Hepatocyte (in vitro differentiated cells): ENCODE measurements around the gene JAG2. TPM values are rescaled to one million over a fixed set of nuclear protein-coding genes. Genes with fewer than 3 reads are reported as not detected.

Experiments
- DNase-seq: peaks from one replicate; pipeline ENCODE4 v3.0.0-alpha.2; 2016; ENCODE audit warnings: low spot score
- H2AFZ ChIP-seq: fragments of 200-600 bp; sonication (generic); 2 replicates; pipeline ENCODE4 v1.6.0; 2016; ENCODE audit warnings: antibody characterized with exemption, mild to moderate bottlenecking
- H3K27ac ChIP-seq: fragments of 200-600 bp; sonication (generic); 2 replicates; pipeline ENCODE4 v1.5.1; 2016; ENCODE audit warnings: mild to moderate bottlenecking
- H3K27me3 ChIP-seq: fragments of 200-600 bp; sonication (generic); 2 replicates; pipeline ENCODE4 v1.6.1; 2016
- H3K36me3 ChIP-seq: fragments of 200-600 bp; sonication (generic); replicated peaks from 2 replicates; pipeline ENCODE4 v1.5.1; 2016; ENCODE audit warnings: low read depth; ENCODE audit not compliant: insufficient read depth
- H3K4me1 ChIP-seq: fragments of 200-600 bp; sonication (generic); 2 replicates; pipeline ENCODE4 v1.5.1; 2016; ENCODE audit warnings: mild to moderate bottlenecking, moderate library complexity; ENCODE audit not compliant: insufficient read depth
- H3K4me2 ChIP-seq: fragments of 200-600 bp; sonication (generic); 2 replicates; pipeline ENCODE4 v1.6.0; 2016
- H3K4me3 ChIP-seq: fragments of 200-600 bp; sonication (generic); 2 replicates; pipeline ENCODE4 v1.5.1; 2016; ENCODE audit warnings: mild to moderate bottlenecking
- H3K79me2 ChIP-seq: fragments of 200-600 bp; sonication (generic); 2 replicates; pipeline ENCODE4 v1.6.0; 2017; ENCODE audit warnings: mild to moderate bottlenecking
- H3K9me2 ChIP-seq: fragments of 200-600 bp; sonication (generic); replicated peaks from 2 replicates; pipeline ENCODE4 v1.6.0; 2017; ENCODE audit warnings: mild to moderate bottlenecking; ENCODE audit not compliant: insufficient read depth
- H3K9me3 ChIP-seq: fragments of 200-600 bp; sonication (generic); 2 replicates; pipeline ENCODE4 v1.5.1; 2016; ENCODE audit warnings: low read depth, mild to moderate bottlenecking
- H4K20me1 ChIP-seq: fragments of 200-600 bp; sonication (generic); 2 replicates; pipeline ENCODE4 v1.6.0; 2016; ENCODE audit warnings: mild to moderate bottlenecking; ENCODE audit not compliant: insufficient read depth, poor library complexity, severe bottlenecking
- CTCF ChIP-seq: fragments of 200-600 bp; sonication (generic); IDR thresholded peaks from 2 replicates; pipeline ENCODE4 v1.5.1; 2016; ENCODE audit warnings: antibody characterized with exemption, mild to moderate bottlenecking; ENCODE audit not compliant: poor library complexity
- EZH2 ChIP-seq: fragments of 200-600 bp; sonication (generic); IDR thresholded peaks from 2 replicates; pipeline ENCODE4 v1.6.1; 2016; ENCODE audit warnings: antibody characterized with exemption, mild to moderate bottlenecking, borderline replicate concordance
- EZH2phosphoT487 ChIP-seq: fragments of 200-600 bp; sonication (generic); IDR thresholded peaks from one replicate; pipeline ENCODE4 v1.6.1; 2018; ENCODE audit warnings: antibody characterized with exemption, mild to moderate bottlenecking, low read depth, moderate library complexity; ENCODE audit not compliant: unreplicated experiment, severe bottlenecking
- WGBS: methylation state at CpG from one replicate; pipeline ENCODE4 v1.1.6; 2016; ENCODE audit warnings: low lambda C conversion rate; ENCODE audit errors: missing lambda C conversion rate; 5-methylcytosine and 5-hydroxymethylcytosine counted together
- polyA plus RNA-seq: library from polyadenylated mRNA; unstranded; fragments of >200 nt; fragmentation: Nextera tagmentation; extraction: Ambion mirVana; gene quantifications from 2 replicates; pipeline ENCODE4 v1.2.1, GENCODE V29; 2016
- total RNA-seq: library from RNA; depleted of rRNA; stranded (reverse); fragments of >200 nt; gene quantifications from 2 replicates; pipeline ENCODE4 v1.2.3, GENCODE V29; 2014

JAG2 gene
- total and polyA plus RNA-seq, 2 experiments from 2014 or later: 4.1 to 6.1 TPM

GRCh38 chr14:105177082-105177481, 8.5 kb upstream of the JAG2 start:
- no peak overlapping the region for H3K27ac ChIP-seq
- 82% methylated on average over 11 of the region's 11 CpGs for WGBS

GRCh38 chr14:105176513-105176912, 7.9 kb upstream of the JAG2 start:
- DNase-seq: no peak
- Histone ChIP-seq H3K79me2 (peaks cover 11% of the 10 kb centered on the region), H3K4me2 (no peak overlapping the region), H2AFZ (no peak overlapping the region), H3K4me1 (peaks cover 8% of the 10 kb centered on the region), H3K36me3 (no peaks in the 10 kb centered on the region), H3K27ac (no peak overlapping the region), H3K4me3 (no peak overlapping the region), H3K27me3 (no peaks in the 10 kb centered on the region), H3K9me3 (no peaks in the 10 kb centered on the region), H4K20me1 (peaks cover 5% of the 10 kb centered on the region), H3K9me2 (no peaks in the 10 kb centered on the region)
- no peak for TF ChIP-seq EZH2
- TF ChIP-seq EZH2phosphoT487: no peak
- TF ChIP-seq CTCF: no peak
- 88% methylated on average over 15 of the region's 15 CpGs for WGBS

More at GRCh38 chr14:105177082-105177481, 8.5 kb upstream of the JAG2 start:
- Histone ChIP-seq H2AFZ (no peak overlapping the region), H3K4me1 (peaks cover 8% of the 10 kb centered on the region), H3K9me2 (no peaks in the 10 kb centered on the region), H3K27me3 (no peaks in the 10 kb centered on the region), H3K79me2 (peaks cover 11% of the 10 kb centered on the region), H3K4me2 (no peak overlapping the region), H3K9me3 (no peaks in the 10 kb centered on the region), H3K36me3 (no peaks in the 10 kb centered on the region), H3K4me3 (no peak overlapping the region), H4K20me1 (peaks cover 5% of the 10 kb centered on the region)
- DNase-seq: no peak
- no peak for TF ChIP-seq CTCF
- no peak for TF ChIP-seq EZH2
- TF ChIP-seq EZH2phosphoT487: no peak

GRCh38 chr14:105173901-105174894, 5.6 kb upstream of the JAG2 start:
- Histone ChIP-seq H3K36me3 (no peaks in the 10 kb centered on the region), H3K4me1 (peaks cover 5% of the 10 kb centered on the region)
- WGBS: 97% methylated on average over 22 of the region's 32 CpGs

More at GRCh38 chr14:105173901-105174894, 5.6 kb upstream of the JAG2 start:
- H4K20me1 ChIP-seq: peaks cover under 1% of the 10 kb centered on the region
- H3K9me2 ChIP-seq: no peaks in the 10 kb centered on the region
- peaks cover 12% of the 10 kb centered on the region for H3K27me3 ChIP-seq
- TF ChIP-seq CTCF: no peak
- TF ChIP-seq EZH2: no peak
- TF ChIP-seq EZH2phosphoT487: no peak
- H2AFZ ChIP-seq: no peak overlapping the region
- no peak overlapping the region for H3K4me3 ChIP-seq
- H3K79me2 ChIP-seq: no peaks in the 10 kb centered on the region
- no peak overlapping the region for H3K4me2 ChIP-seq
- no peaks in the 10 kb centered on the region for H3K9me3 ChIP-seq
- no peak overlapping the region for H3K27ac ChIP-seq
- DNase-seq: no peak
